ENCODE measurements around the gene SYCP2L.
A peak's percentile ranks its signal among the peaks of the same experiment; 100 is the strongest.

DNA sequence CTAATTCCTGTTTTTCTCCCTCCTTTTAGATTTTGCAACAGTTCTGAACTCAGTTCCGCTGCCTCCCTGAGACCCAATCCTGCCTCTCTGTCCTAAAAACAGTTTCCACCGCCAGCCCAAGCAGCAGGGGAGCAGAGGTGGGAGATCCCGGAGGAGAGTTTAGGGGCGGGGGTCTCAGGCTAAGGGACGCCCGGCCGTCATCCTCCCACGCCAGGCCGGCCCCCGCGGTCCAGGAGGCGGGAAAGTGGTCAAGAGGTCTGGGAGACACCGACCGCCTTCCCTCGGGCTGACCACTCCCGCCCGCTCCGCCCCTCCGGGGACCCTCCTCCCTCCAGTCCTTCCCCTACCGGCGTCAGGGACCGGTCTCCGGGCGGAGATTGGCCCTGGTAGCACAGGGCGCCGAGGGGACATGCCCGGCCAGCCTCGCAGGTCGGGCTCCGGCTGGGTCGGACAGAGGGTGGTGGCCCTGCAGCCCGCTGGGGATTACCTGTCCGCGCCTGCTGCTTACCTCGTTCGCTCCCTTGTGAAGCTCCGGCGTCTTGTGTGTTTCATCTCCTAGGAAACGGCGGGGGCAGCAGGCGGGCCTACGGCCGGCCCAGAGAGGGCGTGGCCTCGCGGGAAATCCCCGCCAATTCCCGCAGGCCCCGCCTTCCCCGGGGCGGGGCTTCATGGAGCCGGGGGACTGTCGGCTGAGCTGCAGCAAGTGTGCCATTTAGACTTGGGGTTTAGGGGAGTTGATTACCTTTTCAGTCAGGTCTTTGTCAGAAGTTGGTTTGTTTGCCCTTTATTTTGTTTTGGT is 48.7 kb upstream of the SYCP2L start, which contains the start of gene MAK:
- TF ChIP-seq, protein P1, sequence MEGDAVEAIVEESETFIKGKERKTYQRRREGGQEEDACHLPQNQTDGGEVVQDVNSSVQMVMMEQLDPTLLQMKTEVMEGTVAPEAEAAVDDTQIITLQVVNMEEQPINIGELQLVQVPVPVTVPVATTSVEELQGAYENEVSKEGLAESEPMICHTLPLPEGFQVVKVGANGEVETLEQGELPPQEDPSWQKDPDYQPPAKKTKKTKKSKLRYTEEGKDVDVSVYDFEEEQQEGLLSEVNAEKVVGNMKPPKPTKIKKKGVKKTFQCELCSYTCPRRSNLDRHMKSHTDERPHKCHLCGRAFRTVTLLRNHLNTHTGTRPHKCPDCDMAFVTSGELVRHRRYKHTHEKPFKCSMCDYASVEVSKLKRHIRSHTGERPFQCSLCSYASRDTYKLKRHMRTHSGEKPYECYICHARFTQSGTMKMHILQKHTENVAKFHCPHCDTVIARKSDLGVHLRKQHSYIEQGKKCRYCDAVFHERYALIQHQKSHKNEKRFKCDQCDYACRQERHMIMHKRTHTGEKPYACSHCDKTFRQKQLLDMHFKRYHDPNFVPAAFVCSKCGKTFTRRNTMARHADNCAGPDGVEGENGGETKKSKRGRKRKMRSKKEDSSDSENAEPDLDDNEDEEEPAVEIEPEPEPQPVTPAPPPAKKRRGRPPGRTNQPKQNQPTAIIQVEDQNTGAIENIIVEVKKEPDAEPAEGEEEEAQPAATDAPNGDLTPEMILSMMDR (IDR thresholded peaks at IDR 0.05): no peak
- peak; percentile 73 for TF ChIP-seq POLR2A (IDR thresholded peaks at IDR 0.05)
